ENCODE data around the gene CAMLG.
A peak's percentile ranks its signal among the peaks of the same experiment; 100 is the strongest.

The CAMLG gene

DNA sequence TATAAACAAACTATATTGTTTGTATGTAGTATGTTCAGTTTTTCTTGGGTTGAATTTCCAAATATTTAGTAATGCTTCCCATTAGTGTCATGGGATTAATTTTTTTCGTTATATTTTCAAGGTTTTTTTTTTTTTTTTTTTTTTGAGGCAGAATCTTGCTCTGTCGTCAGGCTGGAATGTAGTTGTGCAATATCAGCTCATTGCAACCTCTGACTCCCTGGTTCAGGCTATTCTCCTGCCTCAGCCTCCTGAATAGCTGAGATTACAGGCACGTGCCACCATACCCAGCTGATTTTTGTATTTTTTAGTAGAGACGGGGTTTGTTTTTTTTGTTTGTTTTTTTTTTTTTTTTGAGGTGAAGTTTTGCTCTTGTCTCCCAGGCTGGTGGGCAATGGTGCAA lies 30.9 kb downstream of the CAMLG start:
- Histone ChIP-seq H3K36me3 (replicated peaks) (peaks cover 57% of the 10 kb centered on the region), H3K4me3 (ENCODE audit: low read depth, low read length) (no peak overlapping the region), H3K27ac (no peak overlapping the region), H3K27me3 (replicated peaks) (no peaks in the 10 kb centered on the region)
- TF ChIP-seq, protein P1, sequence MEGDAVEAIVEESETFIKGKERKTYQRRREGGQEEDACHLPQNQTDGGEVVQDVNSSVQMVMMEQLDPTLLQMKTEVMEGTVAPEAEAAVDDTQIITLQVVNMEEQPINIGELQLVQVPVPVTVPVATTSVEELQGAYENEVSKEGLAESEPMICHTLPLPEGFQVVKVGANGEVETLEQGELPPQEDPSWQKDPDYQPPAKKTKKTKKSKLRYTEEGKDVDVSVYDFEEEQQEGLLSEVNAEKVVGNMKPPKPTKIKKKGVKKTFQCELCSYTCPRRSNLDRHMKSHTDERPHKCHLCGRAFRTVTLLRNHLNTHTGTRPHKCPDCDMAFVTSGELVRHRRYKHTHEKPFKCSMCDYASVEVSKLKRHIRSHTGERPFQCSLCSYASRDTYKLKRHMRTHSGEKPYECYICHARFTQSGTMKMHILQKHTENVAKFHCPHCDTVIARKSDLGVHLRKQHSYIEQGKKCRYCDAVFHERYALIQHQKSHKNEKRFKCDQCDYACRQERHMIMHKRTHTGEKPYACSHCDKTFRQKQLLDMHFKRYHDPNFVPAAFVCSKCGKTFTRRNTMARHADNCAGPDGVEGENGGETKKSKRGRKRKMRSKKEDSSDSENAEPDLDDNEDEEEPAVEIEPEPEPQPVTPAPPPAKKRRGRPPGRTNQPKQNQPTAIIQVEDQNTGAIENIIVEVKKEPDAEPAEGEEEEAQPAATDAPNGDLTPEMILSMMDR (IDR thresholded peaks at IDR 0.05; ENCODE audit: low read depth, low read length, missing control alignments), result no peak
- in situ Hi-C loops (cut with HindIII; ENCODE audit: low pct_ligation_motif_present, low sequenced_read_pairs), result no loop called here
- DNase-seq, result peak; percentile 40

DNA sequence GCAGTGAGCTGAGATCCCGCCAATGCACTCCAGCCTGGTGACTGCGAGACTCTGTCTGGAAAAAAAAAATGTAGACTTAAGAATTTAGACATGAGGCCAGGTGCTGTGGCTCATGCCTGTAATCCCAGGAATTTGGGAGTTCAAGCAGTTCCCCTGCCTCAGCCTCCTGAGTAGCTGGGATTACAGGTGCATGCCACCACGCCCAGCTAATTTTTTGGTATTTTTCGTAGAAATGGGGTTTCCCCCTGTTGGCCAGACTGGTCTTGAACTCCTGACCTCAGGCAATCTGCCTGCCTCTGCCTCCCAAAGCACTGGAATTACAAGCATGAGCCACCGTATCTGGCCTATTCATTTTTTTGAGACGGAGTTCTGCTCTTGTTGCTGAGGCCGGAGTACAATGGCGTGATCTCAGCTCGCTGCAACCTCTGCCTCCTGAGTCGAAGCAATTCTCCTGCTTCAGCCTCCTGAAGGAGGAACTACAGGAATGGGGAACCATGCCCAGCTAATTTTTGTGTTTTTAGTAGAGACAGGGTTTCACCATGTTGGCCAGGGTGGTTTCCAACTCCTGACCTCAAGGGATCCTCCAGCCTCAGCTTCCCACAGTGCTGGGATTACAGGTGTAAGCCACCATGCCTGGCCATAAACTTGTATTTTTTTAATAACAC lies 34.2 kb downstream of the CAMLG start:
- no peak overlapping the region for H3K27ac ChIP-seq
- TF ChIP-seq, protein P1 (IDR thresholded peaks at IDR 0.05; ENCODE audit: low read depth, low read length, missing control alignments), result no peak
- in situ Hi-C loops (cut with HindIII; ENCODE audit: low pct_ligation_motif_present, low sequenced_read_pairs), result no loop called here
- no peaks in the 10 kb centered on the region for H3K27me3 ChIP-seq (replicated peaks)
- no peak overlapping the region for H3K4me3 ChIP-seq (ENCODE audit: low read depth, low read length)
- H3K36me3 ChIP-seq (replicated peaks), result peaks cover 64% of the 10 kb centered on the region
- no peak for DNase-seq

DNA sequence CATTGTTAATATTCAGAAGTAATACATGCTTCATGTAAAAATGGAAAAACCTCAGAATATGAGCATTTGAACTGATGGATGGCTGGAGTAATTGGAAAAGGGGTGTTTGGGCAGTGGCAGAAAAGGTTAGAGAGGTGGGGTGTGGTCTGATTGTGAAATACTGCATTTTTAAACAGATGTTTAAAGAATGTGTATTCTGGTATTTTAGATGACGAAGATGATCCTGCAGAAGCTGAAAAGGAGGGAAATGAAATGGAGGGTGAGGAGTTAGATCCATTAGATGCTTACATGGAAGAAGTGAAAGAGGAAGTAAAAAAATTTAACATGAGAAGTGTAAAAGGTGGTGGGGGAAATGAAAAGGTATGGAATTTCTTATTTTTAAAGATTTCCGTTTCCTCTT lies 39.0 kb downstream of the CAMLG start:
- TF ChIP-seq, protein P1 (IDR thresholded peaks at IDR 0.05; ENCODE audit: low read depth, low read length, missing control alignments), result no peak
- DNase-seq, result no peak
- Histone ChIP-seq H3K36me3 (replicated peaks) (peaks cover 68% of the 10 kb centered on the region), H3K27ac (no peak overlapping the region), H3K27me3 (replicated peaks) (no peaks in the 10 kb centered on the region), H3K4me3 (ENCODE audit: low read depth, low read length) (no peak overlapping the region)
- in situ Hi-C loops (cut with HindIII; ENCODE audit: low pct_ligation_motif_present, low sequenced_read_pairs), result no loop called here

DNA sequence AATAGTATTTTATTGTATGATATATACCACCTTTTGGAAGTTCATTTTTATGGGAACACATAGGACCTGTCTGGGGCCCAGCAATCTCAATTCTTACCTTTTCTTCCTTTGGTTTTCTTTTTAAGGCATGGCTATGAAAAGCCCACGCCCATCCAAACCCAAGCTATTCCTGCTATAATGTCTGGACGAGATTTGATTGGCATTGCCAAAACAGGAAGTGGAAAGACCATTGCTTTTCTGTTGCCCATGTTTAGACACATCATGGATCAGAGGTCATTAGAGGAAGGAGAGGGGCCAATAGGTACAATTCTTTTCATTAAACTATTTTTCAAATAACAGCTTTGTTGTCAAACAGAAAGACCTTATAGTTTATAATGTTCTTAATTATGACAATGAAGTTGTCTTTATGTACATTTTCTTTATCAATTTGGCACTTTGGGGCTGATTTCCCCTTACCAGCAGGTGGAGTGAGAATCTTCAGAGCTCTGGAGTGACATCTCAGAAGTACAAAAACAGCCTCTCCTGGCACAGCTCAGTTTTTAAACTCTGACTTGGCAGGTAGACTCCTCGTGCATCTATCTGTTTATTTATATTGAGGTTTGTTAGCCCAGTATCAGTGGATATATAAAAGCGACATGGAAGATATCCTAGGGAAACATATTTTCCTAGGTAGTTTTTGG lies 46.0 kb downstream of the CAMLG start:
- Histone ChIP-seq H3K27ac (no peak overlapping the region), H3K4me3 (ENCODE audit: low read depth, low read length) (no peak overlapping the region), H3K36me3 (replicated peaks) (peaks cover 54% of the 10 kb centered on the region), H3K27me3 (replicated peaks) (no peaks in the 10 kb centered on the region)
- no peak for DNase-seq
- TF ChIP-seq, protein P1 (IDR thresholded peaks at IDR 0.05; ENCODE audit: low read depth, low read length, missing control alignments), result peak; percentile 38
- in situ Hi-C loops (cut with HindIII; ENCODE audit: low pct_ligation_motif_present, low sequenced_read_pairs), result no loop called here

DNA sequence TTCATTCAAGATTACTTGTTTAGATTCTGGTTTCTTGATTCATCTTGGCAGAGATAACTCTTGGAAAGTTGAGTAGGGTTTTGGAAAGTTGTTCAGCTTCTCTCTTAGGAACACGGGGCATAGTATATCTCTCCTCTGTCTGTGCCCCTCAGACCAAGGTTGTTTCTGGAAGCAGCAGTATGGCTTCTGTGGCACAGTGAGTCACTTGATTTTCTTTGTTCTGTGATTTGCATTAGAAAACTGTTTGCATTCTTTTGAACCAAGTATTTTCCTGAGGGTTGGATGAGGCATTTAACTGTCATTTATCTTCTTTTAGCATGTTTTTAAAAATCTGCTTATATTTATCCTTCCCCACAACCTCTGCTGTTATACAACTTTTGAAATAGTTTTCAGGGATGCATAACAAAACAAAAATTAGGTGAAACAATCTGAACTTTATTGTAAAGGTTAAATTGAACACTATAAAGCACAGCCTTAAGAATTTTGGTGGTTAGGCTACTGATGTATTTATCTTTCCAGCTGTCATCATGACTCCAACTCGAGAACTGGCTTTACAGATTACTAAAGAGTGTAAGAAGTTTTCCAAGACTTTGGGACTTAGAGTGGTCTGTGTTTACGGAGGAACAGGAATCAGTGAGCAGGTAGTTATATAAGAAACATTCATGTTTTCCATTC lies 46.7 kb downstream of the CAMLG start:
- Histone ChIP-seq H3K36me3 (replicated peaks) (peaks cover 50% of the 10 kb centered on the region), H3K4me3 (ENCODE audit: low read depth, low read length) (no peak overlapping the region), H3K27ac (no peak overlapping the region), H3K27me3 (replicated peaks) (no peaks in the 10 kb centered on the region)
- in situ Hi-C loops (cut with HindIII; ENCODE audit: low pct_ligation_motif_present, low sequenced_read_pairs), result no loop called here
- no peak for DNase-seq
- TF ChIP-seq, protein P1 (IDR thresholded peaks at IDR 0.05; ENCODE audit: low read depth, low read length, missing control alignments), result no peak

Data from brain microvascular endothelial cell (primary cell).